Neural progenitor cell (in vitro differentiated cells): ENCODE measurements around the gene TBPL2. TPM values are rescaled to one million over a fixed set of nuclear protein-coding genes. Genes with fewer than 3 reads are reported as not detected.

Experiments
- DNase-seq: peaks from one replicate; pipeline ENCODE4 v3.0.0-alpha.2; 2016; ENCODE audit warnings: low spot score
- H2AFZ ChIP-seq: fragments of 200-600 bp; sonication (generic); replicated peaks from 2 replicates; pipeline ENCODE4 v1.6.1; 2016; ENCODE audit warnings: antibody characterized with exemption
- H3F3A ChIP-seq: fragments of 200-600 bp; sonication (generic); 2 replicates; pipeline ENCODE4 v1.6.1; 2016; ENCODE audit warnings: antibody characterized with exemption, low read depth
- H3K27ac ChIP-seq: fragments of 200-600 bp; sonication (generic); 2 replicates; pipeline ENCODE4 v1.5.1; 2016; ENCODE audit warnings: mild to moderate bottlenecking
- H3K27me3 ChIP-seq: fragments of 200-600 bp; sonication (generic); 2 replicates; pipeline ENCODE4 v1.6.1; 2016; ENCODE audit warnings: mild to moderate bottlenecking, moderate library complexity
- H3K36me3 ChIP-seq: fragments of 200-600 bp; sonication (generic); 2 replicates; pipeline ENCODE4 v1.5.1; 2016
- H3K4me1 ChIP-seq: fragments of 200-600 bp; sonication (generic); 2 replicates; pipeline ENCODE4 v1.6.1; 2016; ENCODE audit warnings: mixed run types
- H3K4me2 ChIP-seq: fragments of 200-600 bp; sonication (generic); 2 replicates; pipeline ENCODE4 v1.6.1; 2016
- H3K4me3 ChIP-seq: fragments of 200-600 bp; sonication (generic); 2 replicates; pipeline ENCODE4 v1.5.1; 2016
- H3K79me2 ChIP-seq: fragments of 200-600 bp; sonication (generic); 2 replicates; pipeline ENCODE4 v1.6.1; 2016; ENCODE audit warnings: low read depth
- H3K9ac ChIP-seq: fragments of 200-600 bp; sonication (generic); 2 replicates; pipeline ENCODE4 v1.6.1; 2016
- H3K9me3 ChIP-seq: fragments of 200-600 bp; sonication (generic); 2 replicates; pipeline ENCODE4 v1.5.1; 2016; ENCODE audit warnings: low read depth
- H4K20me1 ChIP-seq: fragments of 200-600 bp; sonication (generic); 2 replicates; pipeline ENCODE4 v1.6.1; 2016; ENCODE audit warnings: low read depth
- H3K27ac Mint-ChIP-seq: 3 replicates; pipeline ENCODE4 v1.8.0; 2021; ENCODE audit warnings: mixed read lengths
- H3K27me3 Mint-ChIP-seq: 2 replicates; pipeline ENCODE4 v1.8.0; 2022; ENCODE audit warnings: low read depth, mild to moderate bottlenecking, inconsistent platforms, moderate library complexity, mixed read lengths; ENCODE audit not compliant: insufficient read depth
- H3K36me3 Mint-ChIP-seq: 3 replicates; pipeline ENCODE4 v1.8.0; 2021; ENCODE audit warnings: mixed read lengths
- H3K4me1 Mint-ChIP-seq: 3 replicates; pipeline ENCODE4 v1.8.0; 2021; ENCODE audit warnings: mixed read lengths
- H3K4me3 Mint-ChIP-seq: 3 replicates; pipeline ENCODE4 v1.8.0; 2021; ENCODE audit warnings: mild to moderate bottlenecking, moderate library complexity, mixed read lengths
- H3K9me3 Mint-ChIP-seq: 3 replicates; pipeline ENCODE4 v1.8.0; 2020; ENCODE audit warnings: mixed read lengths
- EZH2 ChIP-seq: fragments of 200-600 bp; sonication (generic); IDR thresholded peaks from 2 replicates; pipeline ENCODE4 v1.6.1; 2017; ENCODE audit warnings: antibody characterized with exemption, mild to moderate bottlenecking, moderate library complexity
- EZH2phosphoT487 ChIP-seq: fragments of 200-600 bp; sonication (generic); IDR thresholded peaks from 2 replicates; pipeline ENCODE4 v1.6.1; 2017; ENCODE audit warnings: antibody characterized with exemption
- total RNA-seq: library from RNA; depleted of rRNA; stranded (reverse); fragments of >200 nt; gene quantifications from 2 replicates; pipeline ENCODE4 v1.2.3, GENCODE V29; 2015; ENCODE audit warnings: low replicate concordance
- TF ChIP-seq, protein P1 (sequence below): fragments of 200-600 bp; sonication (generic); IDR thresholded peaks from 2 replicates; pipeline ENCODE4 v1.5.1; 2017; ENCODE audit warnings: antibody characterized with exemption, mild to moderate bottlenecking

Gene TBPL2
- total RNA-seq, 1 donor from 2014 or later = not detected

DNA sequence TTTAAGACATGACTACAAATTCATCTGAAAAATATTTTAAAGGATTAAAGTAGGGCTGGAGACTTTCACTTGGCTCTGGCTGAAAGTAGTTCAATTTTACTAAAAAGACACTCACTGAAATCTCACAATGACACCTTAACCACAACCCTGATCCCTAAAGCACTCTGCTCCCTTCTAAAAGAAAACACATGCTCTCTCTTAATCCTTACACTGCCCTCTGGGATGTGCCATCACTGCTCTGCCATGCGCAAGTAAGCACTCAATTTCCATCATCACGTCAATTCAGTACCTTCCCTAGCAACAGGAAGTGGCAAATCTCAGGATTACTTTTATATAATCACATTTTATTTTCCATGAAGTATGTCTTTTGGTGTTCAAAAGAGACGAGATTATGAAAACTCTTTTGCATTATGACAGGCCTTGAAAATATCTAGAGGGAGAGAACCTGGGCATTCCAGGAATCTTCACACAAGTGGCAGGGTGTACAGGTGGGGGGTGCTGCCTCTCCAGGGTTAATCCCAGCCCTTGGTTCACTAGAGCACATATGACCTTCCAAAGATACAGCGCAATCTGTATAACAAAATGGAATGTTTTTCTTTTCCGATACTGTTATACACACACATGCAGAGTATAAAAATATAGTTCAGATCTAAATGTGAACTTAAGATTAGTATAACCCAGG is 36.1 kb downstream of the TBPL2 start:
- H3K36me3 Mint-ChIP-seq = no peaks in the 10 kb centered on the region
- peaks cover 1% of the 10 kb centered on the region for H3K4me1 Mint-ChIP-seq
- Histone ChIP-seq H3K27ac (no peak overlapping the region), H3K79me2 (peaks cover 94% of the 10 kb centered on the region), H3K4me2 (no peak overlapping the region), H3K4me1 (no peaks in the 10 kb centered on the region), H3K9ac (peak overlapping the region; percentile 21), H4K20me1 (peaks cover 5% of the 10 kb centered on the region), H3K27me3 (no peaks in the 10 kb centered on the region), H2AFZ (no peak overlapping the region), H3K4me3 (no peak overlapping the region), H3K36me3 (no peaks in the 10 kb centered on the region), H3F3A (peaks cover 4% of the 10 kb centered on the region), H3K9me3 (no peaks in the 10 kb centered on the region)
- H3K27ac Mint-ChIP-seq = no peak overlapping the region
- H3K4me3 Mint-ChIP-seq = no peak overlapping the region
- peak; percentile 11 for DNase-seq
- H3K9me3 Mint-ChIP-seq = no peaks in the 10 kb centered on the region
- TF ChIP-seq EZH2 (no peak), EZH2phosphoT487 (no peak)
- TF ChIP-seq, protein P1, sequence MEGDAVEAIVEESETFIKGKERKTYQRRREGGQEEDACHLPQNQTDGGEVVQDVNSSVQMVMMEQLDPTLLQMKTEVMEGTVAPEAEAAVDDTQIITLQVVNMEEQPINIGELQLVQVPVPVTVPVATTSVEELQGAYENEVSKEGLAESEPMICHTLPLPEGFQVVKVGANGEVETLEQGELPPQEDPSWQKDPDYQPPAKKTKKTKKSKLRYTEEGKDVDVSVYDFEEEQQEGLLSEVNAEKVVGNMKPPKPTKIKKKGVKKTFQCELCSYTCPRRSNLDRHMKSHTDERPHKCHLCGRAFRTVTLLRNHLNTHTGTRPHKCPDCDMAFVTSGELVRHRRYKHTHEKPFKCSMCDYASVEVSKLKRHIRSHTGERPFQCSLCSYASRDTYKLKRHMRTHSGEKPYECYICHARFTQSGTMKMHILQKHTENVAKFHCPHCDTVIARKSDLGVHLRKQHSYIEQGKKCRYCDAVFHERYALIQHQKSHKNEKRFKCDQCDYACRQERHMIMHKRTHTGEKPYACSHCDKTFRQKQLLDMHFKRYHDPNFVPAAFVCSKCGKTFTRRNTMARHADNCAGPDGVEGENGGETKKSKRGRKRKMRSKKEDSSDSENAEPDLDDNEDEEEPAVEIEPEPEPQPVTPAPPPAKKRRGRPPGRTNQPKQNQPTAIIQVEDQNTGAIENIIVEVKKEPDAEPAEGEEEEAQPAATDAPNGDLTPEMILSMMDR = no peak
- no peaks in the 10 kb centered on the region for H3K27me3 Mint-ChIP-seq

DNA sequence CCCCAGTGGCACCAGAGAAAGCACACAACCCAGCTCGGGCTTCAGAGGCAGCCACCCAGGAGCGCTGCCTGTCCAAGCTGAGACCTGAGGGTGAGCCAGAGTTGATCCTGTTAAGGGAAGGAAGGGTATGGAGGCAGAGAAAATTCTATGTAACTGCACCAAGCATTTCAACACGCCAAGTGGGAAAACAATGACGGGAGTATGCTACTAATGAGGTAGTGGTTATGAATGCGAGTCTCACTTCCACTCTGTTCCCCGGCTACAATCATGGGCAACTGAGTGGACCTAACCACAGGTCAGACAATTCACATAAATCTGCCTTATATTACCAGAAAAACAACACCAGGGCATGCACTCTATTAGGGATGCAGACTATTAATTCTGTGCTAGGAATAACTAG is 38.7 kb downstream of the TBPL2 start:
- H3K4me2 ChIP-seq = no peak overlapping the region
- no peaks in the 10 kb centered on the region for H3K9me3 ChIP-seq
- H3F3A ChIP-seq = peaks cover 4% of the 10 kb centered on the region
- peaks cover 5% of the 10 kb centered on the region for H4K20me1 ChIP-seq
- no peak overlapping the region for H2AFZ ChIP-seq
- Mint-ChIP-seq H3K27ac (no peak overlapping the region), H3K4me1 (no peaks in the 10 kb centered on the region), H3K27me3 (no peaks in the 10 kb centered on the region), H3K36me3 (no peaks in the 10 kb centered on the region), H3K4me3 (no peak overlapping the region), H3K9me3 (no peaks in the 10 kb centered on the region)
- no peak overlapping the region for H3K9ac ChIP-seq
- H3K27ac ChIP-seq = no peak overlapping the region
- no peaks in the 10 kb centered on the region for H3K36me3 ChIP-seq
- no peaks in the 10 kb centered on the region for H3K27me3 ChIP-seq
- H3K4me1 ChIP-seq = no peaks in the 10 kb centered on the region
- no peak for DNase-seq
- H3K4me3 ChIP-seq = no peak overlapping the region
- TF ChIP-seq EZH2 (no peak), EZH2phosphoT487 (no peak)
- TF ChIP-seq, protein P1 = no peak
- peaks cover 77% of the 10 kb centered on the region for H3K79me2 ChIP-seq

DNA sequence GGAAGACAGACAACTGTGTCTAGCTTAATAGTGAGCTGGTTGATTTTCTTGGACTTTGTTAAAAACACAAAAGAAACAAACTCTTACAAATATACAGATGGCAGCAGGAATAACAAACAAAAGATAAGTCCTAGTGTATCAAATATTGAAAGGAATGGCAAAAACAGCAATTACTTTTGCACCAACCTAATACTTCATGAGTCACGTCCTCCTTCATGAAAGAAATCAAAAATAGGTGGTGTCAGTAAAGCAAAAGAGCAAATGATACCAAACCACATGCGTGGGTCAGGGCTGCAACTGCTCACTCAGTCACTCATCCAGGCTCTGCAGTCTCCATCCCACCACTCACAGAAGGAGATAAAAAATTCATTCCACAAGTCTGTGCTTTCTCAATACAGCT is 40.6 kb downstream of the TBPL2 start:
- H3K4me1 Mint-ChIP-seq = no peaks in the 10 kb centered on the region
- H3K4me3 Mint-ChIP-seq = no peak overlapping the region
- Histone ChIP-seq H2AFZ (no peak overlapping the region), H3F3A (peaks cover 4% of the 10 kb centered on the region), H3K4me3 (no peak overlapping the region), H3K36me3 (no peaks in the 10 kb centered on the region), H4K20me1 (peaks cover 5% of the 10 kb centered on the region), H3K9me3 (no peaks in the 10 kb centered on the region), H3K79me2 (peaks cover 59% of the 10 kb centered on the region), H3K9ac (no peak overlapping the region), H3K4me2 (no peak overlapping the region), H3K4me1 (no peaks in the 10 kb centered on the region), H3K27ac (no peak overlapping the region), H3K27me3 (no peaks in the 10 kb centered on the region)
- H3K36me3 Mint-ChIP-seq = no peaks in the 10 kb centered on the region
- no peak for DNase-seq
- TF ChIP-seq EZH2 (no peak), EZH2phosphoT487 (no peak)
- TF ChIP-seq, protein P1 = no peak
- no peak overlapping the region for H3K27ac Mint-ChIP-seq
- H3K9me3 Mint-ChIP-seq = no peaks in the 10 kb centered on the region
- no peaks in the 10 kb centered on the region for H3K27me3 Mint-ChIP-seq
